ENCODE measurements around the gene PHETA1. TPM values are rescaled to one million over a fixed set of nuclear protein-coding genes. Genes with fewer than 3 reads are reported as not detected.

The PHETA1 gene
- total and polyA plus RNA-seq, 2 experiments from 2014 or later = 5.3 to 12.9 TPM

DNA sequence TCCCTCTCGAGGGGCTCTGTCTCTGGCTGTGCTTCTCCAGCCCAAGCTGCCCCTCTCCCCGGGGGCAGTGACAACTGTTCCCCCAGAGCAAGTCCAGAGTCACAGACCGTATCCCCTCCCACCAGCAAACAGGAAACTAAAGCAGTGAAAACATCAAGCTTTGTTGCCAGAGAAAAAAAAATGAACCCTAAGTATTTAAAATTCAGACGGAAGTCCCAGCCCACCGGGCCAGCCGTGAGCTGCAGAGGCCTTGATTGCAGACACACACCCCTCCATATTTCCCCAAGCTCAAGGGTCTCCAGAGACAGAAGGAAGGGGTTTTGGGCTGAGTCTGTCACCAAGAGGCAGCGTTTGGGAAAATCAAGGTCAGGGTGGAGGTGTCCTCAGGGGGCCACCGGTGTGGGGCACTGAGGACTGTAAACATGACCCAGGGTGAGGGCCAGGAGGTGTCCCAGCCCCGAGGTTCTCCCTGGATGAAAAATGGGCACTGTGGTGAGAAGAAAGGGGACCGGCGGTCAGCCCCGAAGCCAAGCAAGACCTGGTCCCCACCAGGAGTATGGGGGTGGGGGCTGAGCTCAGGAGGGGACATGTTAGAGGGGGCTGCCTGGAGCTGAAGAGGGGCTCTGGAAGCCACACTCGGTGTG is 7.7 kb downstream of the PHETA1 start (continued):
- TF ChIP-seq, protein P1, sequence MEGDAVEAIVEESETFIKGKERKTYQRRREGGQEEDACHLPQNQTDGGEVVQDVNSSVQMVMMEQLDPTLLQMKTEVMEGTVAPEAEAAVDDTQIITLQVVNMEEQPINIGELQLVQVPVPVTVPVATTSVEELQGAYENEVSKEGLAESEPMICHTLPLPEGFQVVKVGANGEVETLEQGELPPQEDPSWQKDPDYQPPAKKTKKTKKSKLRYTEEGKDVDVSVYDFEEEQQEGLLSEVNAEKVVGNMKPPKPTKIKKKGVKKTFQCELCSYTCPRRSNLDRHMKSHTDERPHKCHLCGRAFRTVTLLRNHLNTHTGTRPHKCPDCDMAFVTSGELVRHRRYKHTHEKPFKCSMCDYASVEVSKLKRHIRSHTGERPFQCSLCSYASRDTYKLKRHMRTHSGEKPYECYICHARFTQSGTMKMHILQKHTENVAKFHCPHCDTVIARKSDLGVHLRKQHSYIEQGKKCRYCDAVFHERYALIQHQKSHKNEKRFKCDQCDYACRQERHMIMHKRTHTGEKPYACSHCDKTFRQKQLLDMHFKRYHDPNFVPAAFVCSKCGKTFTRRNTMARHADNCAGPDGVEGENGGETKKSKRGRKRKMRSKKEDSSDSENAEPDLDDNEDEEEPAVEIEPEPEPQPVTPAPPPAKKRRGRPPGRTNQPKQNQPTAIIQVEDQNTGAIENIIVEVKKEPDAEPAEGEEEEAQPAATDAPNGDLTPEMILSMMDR (conservative IDR thresholded peaks at IDR 0.05; ENCODE audit: low read depth in 2 of 2) = no peak
- TF ChIP-seq EZH2phosphoT487 (IDR thresholded peaks at IDR 0.05; ENCODE audit: unreplicated experiment) = no peak
- TF ChIP-seq, protein P2, sequence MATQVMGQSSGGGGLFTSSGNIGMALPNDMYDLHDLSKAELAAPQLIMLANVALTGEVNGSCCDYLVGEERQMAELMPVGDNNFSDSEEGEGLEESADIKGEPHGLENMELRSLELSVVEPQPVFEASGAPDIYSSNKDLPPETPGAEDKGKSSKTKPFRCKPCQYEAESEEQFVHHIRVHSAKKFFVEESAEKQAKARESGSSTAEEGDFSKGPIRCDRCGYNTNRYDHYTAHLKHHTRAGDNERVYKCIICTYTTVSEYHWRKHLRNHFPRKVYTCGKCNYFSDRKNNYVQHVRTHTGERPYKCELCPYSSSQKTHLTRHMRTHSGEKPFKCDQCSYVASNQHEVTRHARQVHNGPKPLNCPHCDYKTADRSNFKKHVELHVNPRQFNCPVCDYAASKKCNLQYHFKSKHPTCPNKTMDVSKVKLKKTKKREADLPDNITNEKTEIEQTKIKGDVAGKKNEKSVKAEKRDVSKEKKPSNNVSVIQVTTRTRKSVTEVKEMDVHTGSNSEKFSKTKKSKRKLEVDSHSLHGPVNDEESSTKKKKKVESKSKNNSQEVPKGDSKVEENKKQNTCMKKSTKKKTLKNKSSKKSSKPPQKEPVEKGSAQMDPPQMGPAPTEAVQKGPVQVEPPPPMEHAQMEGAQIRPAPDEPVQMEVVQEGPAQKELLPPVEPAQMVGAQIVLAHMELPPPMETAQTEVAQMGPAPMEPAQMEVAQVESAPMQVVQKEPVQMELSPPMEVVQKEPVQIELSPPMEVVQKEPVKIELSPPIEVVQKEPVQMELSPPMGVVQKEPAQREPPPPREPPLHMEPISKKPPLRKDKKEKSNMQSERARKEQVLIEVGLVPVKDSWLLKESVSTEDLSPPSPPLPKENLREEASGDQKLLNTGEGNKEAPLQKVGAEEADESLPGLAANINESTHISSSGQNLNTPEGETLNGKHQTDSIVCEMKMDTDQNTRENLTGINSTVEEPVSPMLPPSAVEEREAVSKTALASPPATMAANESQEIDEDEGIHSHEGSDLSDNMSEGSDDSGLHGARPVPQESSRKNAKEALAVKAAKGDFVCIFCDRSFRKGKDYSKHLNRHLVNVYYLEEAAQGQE (IDR thresholded peaks at IDR 0.05; ENCODE audit: unreplicated experiment) = no peak
- TF ChIP-seq NANOG (IDR thresholded peaks at IDR 0.05; ENCODE audit: borderline replicate concordance) = no peak
- no peak for TF ChIP-seq CREB1 (CRISPR knock-in tag; IDR thresholded peaks at IDR 0.05; ENCODE audit: low read depth)
- no peak for TF ChIP-seq STAT1 (IDR thresholded peaks at IDR 0.05; ENCODE audit: unreplicated experiment)
- no peak for TF ChIP-seq ZNF114 (CRISPR knock-in tag; IDR thresholded peaks at IDR 0.05)
- TF ChIP-seq EZH2 (IDR thresholded peaks at IDR 0.05; ENCODE audit: low read depth, unreplicated experiment) = no peak
- no peak for TF ChIP-seq ZNF331 (CRISPR knock-in tag; IDR thresholded peaks at IDR 0.05; ENCODE audit: low read depth)
- no peak for TF ChIP-seq POLR2AphosphoS5 (IDR thresholded peaks at IDR 0.05; ENCODE audit: low read depth)

DNA sequence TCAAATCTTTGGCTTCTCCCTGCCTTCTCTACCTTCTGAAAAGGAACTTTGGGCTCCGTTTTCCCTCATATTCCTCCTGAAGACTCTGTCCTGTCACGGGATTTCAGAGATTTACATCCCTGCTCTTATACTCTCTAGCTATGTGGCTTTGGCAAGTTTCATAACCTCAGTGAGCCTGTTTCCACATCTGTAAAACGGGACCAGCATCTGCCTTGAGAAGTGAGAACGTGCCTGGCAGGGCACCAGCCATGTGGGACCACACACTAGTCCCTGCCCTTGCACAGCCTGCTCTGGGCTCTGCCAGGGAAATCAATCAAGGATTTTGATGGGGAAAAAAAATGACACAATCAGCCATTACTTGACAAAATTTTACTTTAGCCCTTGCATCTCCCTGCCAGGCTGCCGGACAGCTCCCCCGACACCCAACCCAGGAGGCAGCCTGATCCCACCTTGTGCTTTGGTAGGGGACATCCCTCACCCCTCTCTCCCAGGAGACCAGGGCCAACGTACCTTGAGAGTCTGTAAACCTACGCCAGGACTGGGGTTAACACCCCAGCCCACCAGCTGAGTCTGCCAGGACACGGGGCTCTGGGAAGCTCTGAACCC is 8.5 kb downstream of the PHETA1 start:
- Histone ChIP-seq H2AFZ (no peak overlapping the region), H3F3A (replicated peaks; ENCODE audit: low read depth) (no peaks in the 10 kb centered on the region), H3K27ac (ENCODE audit: low read depth) (no peak overlapping the region), H3K9me2 (ENCODE audit: insufficient read depth) (no peaks in the 10 kb centered on the region), H3K4me3 (no peak overlapping the region), H3K27me3 (ENCODE audit: insufficient read depth) (no peaks in the 10 kb centered on the region), H3K79me2 (replicated peaks; ENCODE audit: insufficient read depth) (no peaks in the 10 kb centered on the region), H4K20me1 (replicated peaks; ENCODE audit: insufficient read depth) (no peaks in the 10 kb centered on the region), H3K4me2 (no peak overlapping the region), H3K4me1 (ENCODE audit: insufficient read depth) (no peaks in the 10 kb centered on the region), H3K36me3 (ENCODE audit: insufficient read depth) (no peaks in the 10 kb centered on the region)
- H3K4me3 Mint-ChIP-seq = no peak overlapping the region
- DNase-seq (ENCODE audit: low spot score) = no peak
- H3K9me3 Mint-ChIP-seq = no peaks in the 10 kb centered on the region
- no peak for ATAC-seq
- H3K36me3 Mint-ChIP-seq (ENCODE audit: low read depth) = no peaks in the 10 kb centered on the region
- H3K4me1 Mint-ChIP-seq = no peaks in the 10 kb centered on the region; the same call in 2 of the 3 replicates
- peaks cover under 1% of the 10 kb centered on the region for H3K27me3 Mint-ChIP-seq (ENCODE audit: insufficient read depth, low read depth, poor library complexity)
- H3K27ac Mint-ChIP-seq = no peak overlapping the region
- TF ChIP-seq, protein P2 (IDR thresholded peaks at IDR 0.05; ENCODE audit: unreplicated experiment) = no peak
- no peak for TF ChIP-seq JUNB (IDR thresholded peaks at IDR 0.05; ENCODE audit: unreplicated experiment)
- no peak for TF ChIP-seq EZH2 (IDR thresholded peaks at IDR 0.05; ENCODE audit: low read depth, unreplicated experiment)
- TF ChIP-seq EZH2phosphoT487 (IDR thresholded peaks at IDR 0.05; ENCODE audit: unreplicated experiment) = no peak
- TF ChIP-seq CREB1 (CRISPR knock-in tag; IDR thresholded peaks at IDR 0.05; ENCODE audit: low read depth) = no peak
- TF ChIP-seq NANOG (IDR thresholded peaks at IDR 0.05; ENCODE audit: borderline replicate concordance) = no peak
- no peak for TF ChIP-seq STAT1 (IDR thresholded peaks at IDR 0.05; ENCODE audit: unreplicated experiment)
- TF ChIP-seq ZNF114 (CRISPR knock-in tag; IDR thresholded peaks at IDR 0.05) = no peak
- no peak for TF ChIP-seq POLR2AphosphoS5 (IDR thresholded peaks at IDR 0.05; ENCODE audit: low read depth)
- TF ChIP-seq, protein P3, sequence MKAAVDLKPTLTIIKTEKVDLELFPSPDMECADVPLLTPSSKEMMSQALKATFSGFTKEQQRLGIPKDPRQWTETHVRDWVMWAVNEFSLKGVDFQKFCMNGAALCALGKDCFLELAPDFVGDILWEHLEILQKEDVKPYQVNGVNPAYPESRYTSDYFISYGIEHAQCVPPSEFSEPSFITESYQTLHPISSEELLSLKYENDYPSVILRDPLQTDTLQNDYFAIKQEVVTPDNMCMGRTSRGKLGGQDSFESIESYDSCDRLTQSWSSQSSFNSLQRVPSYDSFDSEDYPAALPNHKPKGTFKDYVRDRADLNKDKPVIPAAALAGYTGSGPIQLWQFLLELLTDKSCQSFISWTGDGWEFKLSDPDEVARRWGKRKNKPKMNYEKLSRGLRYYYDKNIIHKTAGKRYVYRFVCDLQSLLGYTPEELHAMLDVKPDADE (IDR thresholded peaks at IDR 0.05) = no peak
- TF ChIP-seq ZNF331 (CRISPR knock-in tag; IDR thresholded peaks at IDR 0.05; ENCODE audit: low read depth) = no peak

All from GM23338 (cell line).